Measurements from ENCODE around the gene BEST1.
A peak's percentile ranks its signal among the peaks of the same experiment; 100 is the strongest.

BEST1 gene

GRCh38 chr11:61950035-61950547, at the start of gene BEST1:
TSS of gene BEST1 (plus strand) at chr11:61950351. CDS start at chr11:61951807, 1,456 bp downstream.
- no peak for DNase-seq

- DNase-seq = no peak
Measured at GRCh38 chr11:61901397-61901796, 48.8 kb upstream of the BEST1 start.

GRCh38 chr11:61902313-61902712, 47.8 kb upstream of the BEST1 start:
- DNase-seq = no peak

- DNase-seq = no peak
Measured at GRCh38 chr11:61903845-61904244, 46.3 kb upstream of the BEST1 start.

- DNase-seq = no peak
Measured at GRCh38 chr11:61904539-61905048, 45.6 kb upstream of the BEST1 start.

GRCh38 chr11:61905067-61905696, 45.0 kb upstream of the BEST1 start:
- no peak for DNase-seq

GRCh38 chr11:61905801-61906521, 44.2 kb upstream of the BEST1 start:
- DNase-seq = no peak

- no peak for DNase-seq
Measured at GRCh38 chr11:61906522-61906909, 43.6 kb upstream of the BEST1 start.

- DNase-seq = no peak
Measured at GRCh38 chr11:61907282-61907681, 42.9 kb upstream of the BEST1 start.

GRCh38 chr11:61907871-61908729, 42.1 kb upstream of the BEST1 start:
- DNase-seq = no peak

- no peak for DNase-seq
Measured at GRCh38 chr11:61908730-61909316, 41.3 kb upstream of the BEST1 start.

GRCh38 chr11:61910187-61911127, 39.7 kb upstream of the BEST1 start:
- DNase-seq = no peak

- no peak for DNase-seq
Measured at GRCh38 chr11:61911128-61911700, 38.9 kb upstream of the BEST1 start.

GRCh38 chr11:61911701-61912529, 38.2 kb upstream of the BEST1 start:
- no peak for DNase-seq

GRCh38 chr11:61912530-61912898, 37.6 kb upstream of the BEST1 start:
- peak in 1 of 2 donors; percentile 67 for DNase-seq

- DNase-seq = no peak
Measured at GRCh38 chr11:61912991-61913698, 37.0 kb upstream of the BEST1 start.

- DNase-seq = no peak
Measured at GRCh38 chr11:61913699-61914395, 36.3 kb upstream of the BEST1 start.

GRCh38 chr11:61914471-61915171, 35.5 kb upstream of the BEST1 start:
- no peak for DNase-seq

All from CD4-positive, alpha-beta T cell treated with Interleukin-4 for 1 hour (primary cell).